ENCODE measurements around the gene ATP11C. TPM values are rescaled to one million over a fixed set of nuclear protein-coding genes. Genes with fewer than 3 reads are reported as not detected.

Gene ATP11C
- total and polyA plus RNA-seq, 9 of the 15 experiments (the other 6 are each of a cell fraction or from before 2014, with no cell fraction given), result 18.2 to 42.2 (median 29.4) TPM

- H3K9ac ChIP-seq (ENCODE audit: insufficient read depth in 1 of 2, low read depth in 2 of 2, low read length in 2 of 2), result no peak overlapping the region
- ChIA-PET CTCF (ENCODE audit: low intra/inter-chr PET ratio) (no interaction called here), POLR2A (no interaction called here)
- 5% methylated on average over 9 of the region's 10 CpGs for WGBS (ENCODE audit: insufficient coverage, low coverage, missing lambda C conversion rate)
- intact Hi-C loops (cut with micrococcal nuclease) (no loop called here), in situ Hi-C loops (cut with MboI) (no loop called here)
- no TSS peak for BruUV-seq (replicated peaks)
- H3K9me3 ChIP-seq (replicated peaks; ENCODE audit: control insufficient read depth, insufficient read depth, low read depth, low read length), result no peaks in the 10 kb centered on the region
- H2AFZ ChIP-seq (ENCODE audit: low read depth, low read length), result no peak overlapping the region
- H3K27me3 ChIP-seq (ENCODE audit: control insufficient read depth in 2 of 2, insufficient read depth in 2 of 2, low read length in 2 of 2), result no peaks in the 10 kb centered on the region
- DNase-seq (ENCODE audit: extremely low read depth in 1 of 4, low spot score in 3 of 4) (no peak), ATAC-seq (no peak), FAIRE-seq (no peak)
- no peaks in the 10 kb centered on the region for H3K4me1 ChIP-seq (replicated peaks in 1 of 2; ENCODE audit: control insufficient read depth in 2 of 2, insufficient read depth in 2 of 2, low read length in 2 of 2)
- no peaks in the 10 kb centered on the region for H3K9me1 ChIP-seq (ENCODE audit: control insufficient read depth, insufficient read depth, low read length)
- TF ChIP-seq, protein P1, sequence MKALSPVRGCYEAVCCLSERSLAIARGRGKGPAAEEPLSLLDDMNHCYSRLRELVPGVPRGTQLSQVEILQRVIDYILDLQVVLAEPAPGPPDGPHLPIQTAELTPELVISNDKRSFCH (CRISPR knock-in tag; IDR thresholded peaks at IDR 0.05), result no peak
- TF ChIP-seq, protein P1 (tag; IDR thresholded peaks at IDR 0.05), result no peak
- TF ChIP-seq PREB (CRISPR knock-in tag; IDR thresholded peaks at IDR 0.05) (no peak), LEF1 (IDR thresholded peaks at IDR 0.05) (no peak), ASH1L (IDR thresholded peaks at IDR 0.05; ENCODE audit: borderline replicate concordance, low read depth, partially characterized antibody) (no peak), ZNF398 (CRISPR knock-in tag; IDR thresholded peaks at IDR 0.05) (no peak), FOXK2 (conservative IDR thresholded peaks at IDR 0.05 in 1 of 2, IDR thresholded peaks at IDR 0.05 in 1 of 2; ENCODE audit: low read depth in 2 of 2) (no peak), BRD4 (IDR thresholded peaks at IDR 0.05) (no peak), PYGO2 (tag; IDR thresholded peaks at IDR 0.05) (no peak)
- TF ChIP-seq, protein P2, sequence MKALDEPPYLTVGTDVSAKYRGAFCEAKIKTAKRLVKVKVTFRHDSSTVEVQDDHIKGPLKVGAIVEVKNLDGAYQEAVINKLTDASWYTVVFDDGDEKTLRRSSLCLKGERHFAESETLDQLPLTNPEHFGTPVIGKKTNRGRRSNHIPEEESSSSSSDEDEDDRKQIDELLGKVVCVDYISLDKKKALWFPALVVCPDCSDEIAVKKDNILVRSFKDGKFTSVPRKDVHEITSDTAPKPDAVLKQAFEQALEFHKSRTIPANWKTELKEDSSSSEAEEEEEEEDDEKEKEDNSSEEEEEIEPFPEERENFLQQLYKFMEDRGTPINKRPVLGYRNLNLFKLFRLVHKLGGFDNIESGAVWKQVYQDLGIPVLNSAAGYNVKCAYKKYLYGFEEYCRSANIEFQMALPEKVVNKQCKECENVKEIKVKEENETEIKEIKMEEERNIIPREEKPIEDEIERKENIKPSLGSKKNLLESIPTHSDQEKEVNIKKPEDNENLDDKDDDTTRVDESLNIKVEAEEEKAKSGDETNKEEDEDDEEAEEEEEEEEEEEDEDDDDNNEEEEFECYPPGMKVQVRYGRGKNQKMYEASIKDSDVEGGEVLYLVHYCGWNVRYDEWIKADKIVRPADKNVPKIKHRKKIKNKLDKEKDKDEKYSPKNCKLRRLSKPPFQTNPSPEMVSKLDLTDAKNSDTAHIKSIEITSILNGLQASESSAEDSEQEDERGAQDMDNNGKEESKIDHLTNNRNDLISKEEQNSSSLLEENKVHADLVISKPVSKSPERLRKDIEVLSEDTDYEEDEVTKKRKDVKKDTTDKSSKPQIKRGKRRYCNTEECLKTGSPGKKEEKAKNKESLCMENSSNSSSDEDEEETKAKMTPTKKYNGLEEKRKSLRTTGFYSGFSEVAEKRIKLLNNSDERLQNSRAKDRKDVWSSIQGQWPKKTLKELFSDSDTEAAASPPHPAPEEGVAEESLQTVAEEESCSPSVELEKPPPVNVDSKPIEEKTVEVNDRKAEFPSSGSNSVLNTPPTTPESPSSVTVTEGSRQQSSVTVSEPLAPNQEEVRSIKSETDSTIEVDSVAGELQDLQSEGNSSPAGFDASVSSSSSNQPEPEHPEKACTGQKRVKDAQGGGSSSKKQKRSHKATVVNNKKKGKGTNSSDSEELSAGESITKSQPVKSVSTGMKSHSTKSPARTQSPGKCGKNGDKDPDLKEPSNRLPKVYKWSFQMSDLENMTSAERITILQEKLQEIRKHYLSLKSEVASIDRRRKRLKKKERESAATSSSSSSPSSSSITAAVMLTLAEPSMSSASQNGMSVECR (CRISPR knock-in tag; IDR thresholded peaks at IDR 0.05), result no peak
- H3K27ac ChIP-seq (ENCODE audit: extremely low read depth, low read depth, low read length), result no peak overlapping the region
- H4K20me1 ChIP-seq (replicated peaks; ENCODE audit: control insufficient read depth, insufficient read depth, low read length), result no peaks in the 10 kb centered on the region
- H3K36me3 ChIP-seq (ENCODE audit: control insufficient read depth, insufficient read depth, low read length), result no peaks in the 10 kb centered on the region
- H3K79me2 ChIP-seq (ENCODE audit: control insufficient read depth, insufficient read depth, low read length), result no peaks in the 10 kb centered on the region
- no peak overlapping the region for H3K4me3 ChIP-seq
- no peak overlapping the region for H3K4me2 ChIP-seq (ENCODE audit: insufficient read depth, low read length)
Observed at GRCh38 chrX:139971394-139971749, 38.5 kb upstream of the ATP11C start.

Measured in K562 (cell line).